ENCODE data around the gene ACADVL. TPM values are rescaled to one million over a fixed set of nuclear protein-coding genes. Genes with fewer than 3 reads are reported as not detected.

Gene ACADVL
- polyA plus RNA-seq, 3 donors: 152 to 1,231 (median 154) TPM

DNA sequence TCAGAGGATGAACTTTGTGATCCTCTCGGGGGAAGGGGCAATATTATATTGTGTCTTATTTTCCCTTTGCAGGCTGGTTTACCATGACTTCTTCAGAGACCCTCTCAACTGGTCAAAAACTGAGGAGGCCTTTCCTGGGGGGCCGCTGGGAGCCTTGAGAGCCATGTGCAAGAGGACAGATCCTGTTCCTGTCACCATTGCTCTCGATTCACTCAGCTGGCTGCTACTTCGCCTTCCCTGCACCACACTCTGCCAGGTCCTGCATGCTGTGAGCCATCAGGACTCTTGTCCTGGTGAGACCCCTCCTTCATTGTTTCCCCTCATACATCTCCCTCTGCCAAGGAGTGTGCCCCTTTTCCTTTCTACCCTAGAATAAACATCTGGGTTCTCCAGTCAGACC lies 34.8 kb downstream of the ACADVL start:
- H3K9me3 ChIP-seq (replicated peaks in 1 of 2; ENCODE audit: control insufficient read depth in 1 of 2, insufficient read depth in 1 of 2, low read length in 2 of 2): no peaks in the 10 kb centered on the region
- intact Hi-C loops (cut with micrococcal nuclease): loop anchor here (5.0 to 10.0 kb wide), 4 partner anchors 37 to 310 kb away; partner anchors contain the start of genes ACADVL (in 1 of the 2), DLG4 (in 1 of the 2), EIF5A (in 1 of the 2) and SENP3 (in 1 of the 2)
- WGBS (ENCODE audit: insufficient coverage): 94% methylated on average over 3 of the region's 4 CpGs
- no peaks in the 10 kb centered on the region for H3K27me3 ChIP-seq (ENCODE audit: control insufficient read depth in 2 of 2, insufficient read depth in 2 of 2, low read length in 2 of 2)
- Mint-ChIP-seq H3K27me3 (ENCODE audit: low read depth in 3 of 3) (peaks cover 0 to 1% (median under 1%) of the 10 kb centered on the region in 3 donors), H3K4me1 (peaks cover 33% of the 10 kb centered on the region), H3K4me3 (no peak overlapping the region), H3K27ac (peak overlapping the region in 1 of 7 donors; percentile 18), H3K9me3 (no peaks in the 10 kb centered on the region), H3K36me3 (peaks cover 37 to 57% of the 10 kb centered on the region in 2 donors)
- H2AFZ ChIP-seq (ENCODE audit: insufficient read depth, low read depth, low read length, poor library complexity, severe bottlenecking): no peak overlapping the region
- peaks cover 36% of the 10 kb centered on the region for H3K79me2 ChIP-seq (ENCODE audit: insufficient read depth, low read length)
- H3K4me1 ChIP-seq (ENCODE audit: control insufficient read depth in 1 of 2, insufficient read depth in 2 of 2, low read length in 2 of 2): peaks cover 27 to 38% of the 10 kb centered on the region in 2 donors
- no peak for DNase-seq
- H3K27ac ChIP-seq (ENCODE audit: low read depth in 1 of 2, low read length in 2 of 2): no peak overlapping the region
- TF ChIP-seq, protein P1, sequence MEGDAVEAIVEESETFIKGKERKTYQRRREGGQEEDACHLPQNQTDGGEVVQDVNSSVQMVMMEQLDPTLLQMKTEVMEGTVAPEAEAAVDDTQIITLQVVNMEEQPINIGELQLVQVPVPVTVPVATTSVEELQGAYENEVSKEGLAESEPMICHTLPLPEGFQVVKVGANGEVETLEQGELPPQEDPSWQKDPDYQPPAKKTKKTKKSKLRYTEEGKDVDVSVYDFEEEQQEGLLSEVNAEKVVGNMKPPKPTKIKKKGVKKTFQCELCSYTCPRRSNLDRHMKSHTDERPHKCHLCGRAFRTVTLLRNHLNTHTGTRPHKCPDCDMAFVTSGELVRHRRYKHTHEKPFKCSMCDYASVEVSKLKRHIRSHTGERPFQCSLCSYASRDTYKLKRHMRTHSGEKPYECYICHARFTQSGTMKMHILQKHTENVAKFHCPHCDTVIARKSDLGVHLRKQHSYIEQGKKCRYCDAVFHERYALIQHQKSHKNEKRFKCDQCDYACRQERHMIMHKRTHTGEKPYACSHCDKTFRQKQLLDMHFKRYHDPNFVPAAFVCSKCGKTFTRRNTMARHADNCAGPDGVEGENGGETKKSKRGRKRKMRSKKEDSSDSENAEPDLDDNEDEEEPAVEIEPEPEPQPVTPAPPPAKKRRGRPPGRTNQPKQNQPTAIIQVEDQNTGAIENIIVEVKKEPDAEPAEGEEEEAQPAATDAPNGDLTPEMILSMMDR (IDR thresholded peaks at IDR 0.05): no peak
- no peak overlapping the region for H3K4me2 ChIP-seq (replicated peaks; ENCODE audit: extremely low read depth, low read length, poor library complexity, severe bottlenecking)
- H3K4me3 ChIP-seq (replicated peaks in 1 of 3; ENCODE audit: low read depth in 2 of 3, low read length in 3 of 3): no peak overlapping the region
- H3K36me3 ChIP-seq (replicated peaks in 1 of 2; ENCODE audit: control insufficient read depth in 1 of 2, insufficient read depth in 2 of 2, low read length in 2 of 2): peaks cover 26 to 51% of the 10 kb centered on the region in 2 donors
- no peak overlapping the region for H3K9ac ChIP-seq (ENCODE audit: insufficient read depth, low read length, poor library complexity, severe bottlenecking)
- H4K20me1 ChIP-seq (ENCODE audit: insufficient read depth, low read length): no peaks in the 10 kb centered on the region

GRCh38 chr17:7256766-7257456 lies 37.2 kb downstream of the ACADVL start:
- Histone ChIP-seq H3K9me3 (replicated peaks in 1 of 2; ENCODE audit: control insufficient read depth in 1 of 2, insufficient read depth in 1 of 2, low read length in 2 of 2) (peaks cover 0 to 3% of the 10 kb centered on the region in 2 donors), H3K79me2 (ENCODE audit: insufficient read depth, low read length) (peaks cover 14% of the 10 kb centered on the region), H4K20me1 (ENCODE audit: insufficient read depth, low read length) (no peaks in the 10 kb centered on the region), H3K4me3 (replicated peaks in 1 of 3; ENCODE audit: low read depth in 2 of 3, low read length in 3 of 3) (no peak overlapping the region), H3K4me1 (ENCODE audit: control insufficient read depth in 1 of 2, insufficient read depth in 2 of 2, low read length in 2 of 2) (peaks cover 21 to 37% of the 10 kb centered on the region in 2 donors), H3K27me3 (ENCODE audit: control insufficient read depth in 2 of 2, insufficient read depth in 2 of 2, low read length in 2 of 2) (peaks cover 9 to 15% of the 10 kb centered on the region in 2 donors), H3K9ac (ENCODE audit: insufficient read depth, low read length, poor library complexity, severe bottlenecking) (no peak overlapping the region), H3K27ac (ENCODE audit: low read depth in 1 of 2, low read length in 2 of 2) (no peak overlapping the region), H2AFZ (ENCODE audit: insufficient read depth, low read depth, low read length, poor library complexity, severe bottlenecking) (no peak overlapping the region), H3K36me3 (replicated peaks in 1 of 2; ENCODE audit: control insufficient read depth in 1 of 2, insufficient read depth in 2 of 2, low read length in 2 of 2) (peaks cover 26 to 53% of the 10 kb centered on the region in 2 donors), H3K4me2 (replicated peaks; ENCODE audit: extremely low read depth, low read length, poor library complexity, severe bottlenecking) (no peak overlapping the region)
- peaks cover 27% of the 10 kb centered on the region for H3K4me1 Mint-ChIP-seq
- TF ChIP-seq, protein P1 (IDR thresholded peaks at IDR 0.05): no peak
- peaks cover 44 to 63% of the 10 kb centered on the region in 2 donors for H3K36me3 Mint-ChIP-seq
- peaks cover 0 to 6% (median 3%) of the 10 kb centered on the region in 7 donors for H3K9me3 Mint-ChIP-seq
- no peak for DNase-seq
- H3K27ac Mint-ChIP-seq: peak overlapping the region in 1 of 7 donors; percentile 51
- H3K27me3 Mint-ChIP-seq (ENCODE audit: low read depth in 3 of 3): peaks cover 10 to 23% (median 22%) of the 10 kb centered on the region in 3 donors
- intact Hi-C loops (cut with micrococcal nuclease): loop anchor here in 1 of 2 donors (10.0 kb wide), 1 partner anchor 308 kb away; the partner anchor contains the start of gene SENP3
- H3K4me3 Mint-ChIP-seq: no peak overlapping the region
- 97% methylated on average over 6 of the region's 8 CpGs for WGBS (ENCODE audit: insufficient coverage)

Measured in CD14-positive monocyte (primary cell).